ENCODE data around the gene ELP6.
"Not testable (repeated sequence)": the region's sequence is repeated elsewhere in the genome, so short reads cannot be mapped to it uniquely, and the experiment has no call there.

The ELP6 gene

DNA sequence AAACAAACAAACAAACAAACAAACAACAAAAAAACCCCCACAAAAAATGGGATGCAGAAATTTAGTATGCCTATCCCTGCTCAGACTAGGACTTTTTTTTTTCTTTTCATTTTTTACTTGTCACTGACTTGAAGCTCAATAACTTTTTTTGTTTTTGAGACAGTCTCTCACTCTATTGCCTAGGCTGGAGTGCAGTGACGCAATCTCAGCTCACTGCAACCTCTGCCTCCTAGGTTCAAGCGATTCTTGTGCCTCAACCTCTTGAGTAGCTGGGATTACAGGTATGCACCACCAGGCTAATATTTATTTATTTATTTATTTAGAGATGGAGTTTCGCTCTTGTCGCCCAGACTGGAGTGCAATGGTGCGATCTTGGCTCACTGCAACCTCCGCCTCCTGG is 8.2 kb downstream of the ELP6 start:
- DNase-seq, result not testable (repeated sequence)

GRCh38 chr3:47504113-47504512 is 9.4 kb downstream of the ELP6 start:
- no peak for DNase-seq

GRCh38 chr3:47503033-47503432 is 10.5 kb downstream of the ELP6 start:
- DNase-seq, result no peak

- DNase-seq, result no peak
These were observed 16.6 kb downstream of the ELP6 start for GRCh38 chr3:47496892-47497291.

- DNase-seq, result no peak
These were observed 17.6 kb downstream of the ELP6 start for GRCh38 chr3:47495886-47496285.

DNA sequence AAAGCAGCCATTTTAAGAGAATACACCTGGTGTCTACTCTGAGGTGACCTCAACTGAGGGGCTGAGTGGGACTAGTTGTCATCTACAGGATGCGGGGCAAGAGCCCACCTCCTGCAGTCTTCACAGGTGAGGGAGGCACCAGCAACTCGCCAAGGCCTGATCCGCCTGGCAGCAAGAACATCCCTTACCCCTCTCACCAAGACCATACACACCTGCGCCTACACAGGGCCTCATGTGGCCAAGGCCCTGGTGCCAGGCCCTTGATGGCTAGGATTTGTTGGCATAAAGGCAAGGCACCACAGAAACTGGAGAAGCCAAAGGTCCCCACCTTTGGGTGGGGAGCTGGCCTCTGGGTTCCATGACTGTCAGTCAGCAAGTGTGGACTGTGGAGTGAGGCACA is 18.4 kb downstream of the ELP6 start:
- no peak for DNase-seq

DNA sequence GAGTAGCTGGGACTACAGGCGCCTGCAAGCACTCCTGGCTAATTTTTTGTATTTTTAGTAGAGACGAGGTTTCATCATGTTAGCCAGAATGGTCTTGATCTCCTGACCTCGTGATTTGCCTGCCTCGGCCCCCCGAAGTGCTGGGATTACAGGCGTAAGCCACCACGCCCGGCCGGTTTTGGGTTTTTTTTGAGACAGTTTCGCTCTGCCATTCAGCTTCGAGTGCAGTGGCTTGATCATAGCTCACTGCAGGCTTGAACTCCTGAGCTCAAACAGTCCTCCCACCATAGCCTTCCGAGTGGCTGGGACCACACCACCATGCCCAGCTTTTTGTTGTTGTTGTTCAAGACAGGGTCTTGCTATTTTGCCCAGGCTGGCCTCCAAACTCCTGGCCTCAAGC is 21.7 kb downstream of the ELP6 start:
- no peak for DNase-seq

- DNase-seq, result no peak
These were observed 22.3 kb downstream of the ELP6 start for GRCh38 chr3:47491186-47491585.

DNA sequence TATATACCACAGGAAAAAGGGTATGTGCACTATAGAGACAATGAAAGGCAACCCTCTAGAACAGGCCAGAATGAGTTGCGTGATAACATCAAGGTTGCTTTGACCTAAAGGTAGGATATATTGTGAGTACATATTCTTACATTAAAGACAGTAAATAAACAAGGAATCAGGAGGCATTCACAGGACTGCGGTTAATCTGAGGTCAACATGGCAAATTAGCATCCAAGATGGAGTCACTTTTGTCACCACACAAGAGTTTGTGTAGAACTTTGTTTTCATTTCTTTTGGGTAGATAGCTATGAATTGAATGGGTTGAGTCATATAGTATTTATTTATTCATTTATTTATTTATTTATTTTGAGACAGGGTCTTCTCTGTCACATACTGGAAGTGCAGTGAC is 26.2 kb downstream of the ELP6 start:
- DNase-seq, result no peak

DNA sequence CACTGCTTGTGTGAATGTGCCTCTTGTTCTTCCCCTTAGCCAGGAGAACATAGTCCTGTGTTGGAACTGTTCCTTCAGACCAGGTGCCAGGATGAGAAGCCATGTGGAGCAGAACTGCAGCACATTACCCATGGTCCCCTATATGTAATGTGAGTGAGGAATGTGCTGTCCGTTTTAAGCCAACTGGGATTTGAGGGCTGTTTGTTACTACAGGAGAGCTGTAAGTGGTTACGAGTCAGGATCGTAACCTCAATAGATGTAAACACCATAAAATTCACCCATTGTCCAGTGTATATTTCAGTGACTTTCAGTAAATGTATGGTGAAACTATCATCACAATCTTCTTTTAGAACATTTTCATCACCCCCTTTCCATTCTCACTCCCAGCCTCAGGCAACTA is 27.7 kb downstream of the ELP6 start:
- DNase-seq, result no peak

- no peak for DNase-seq
These were observed 31.1 kb downstream of the ELP6 start for GRCh38 chr3:47482366-47482765.

DNA sequence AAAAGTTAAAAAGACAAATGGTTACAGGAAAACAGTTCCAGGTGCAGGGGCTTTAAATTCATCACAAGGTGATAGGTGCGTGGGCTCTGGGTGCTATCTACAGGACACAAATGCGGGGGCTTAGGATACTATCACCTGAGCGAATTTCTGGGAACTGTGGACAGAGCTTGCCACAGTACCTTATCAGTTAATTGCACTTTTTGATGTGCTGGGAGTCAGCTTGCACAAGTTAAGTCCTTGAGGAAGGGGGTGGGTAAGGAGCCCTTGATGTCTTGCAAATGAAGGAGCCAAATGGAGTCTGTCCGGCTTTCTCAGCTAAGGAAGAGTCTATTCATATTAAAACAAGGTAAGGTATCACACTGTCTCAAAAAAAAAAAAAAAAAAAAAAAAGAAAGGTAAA is 31.7 kb downstream of the ELP6 start:
- DNase-seq, result not testable (repeated sequence)

- DNase-seq, result not testable (repeated sequence)
These were observed 33.2 kb downstream of the ELP6 start for GRCh38 chr3:47480267-47480666.

DNA sequence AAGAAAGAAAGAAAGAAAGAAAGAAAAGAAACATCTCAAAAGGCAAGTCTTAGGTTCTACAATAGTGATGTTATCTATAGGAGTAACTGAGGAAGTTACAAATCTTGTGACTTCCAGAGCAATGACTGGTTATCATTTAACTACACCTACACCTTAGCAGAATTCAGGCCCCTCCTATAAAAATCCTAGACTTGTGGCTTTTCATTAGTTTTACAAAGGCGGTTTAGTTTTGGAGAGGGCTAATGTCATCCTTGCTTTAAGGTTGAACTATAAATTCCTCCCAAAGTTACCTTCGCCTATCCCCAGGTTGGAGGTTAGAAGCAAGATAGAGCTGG is 33.7 kb downstream of the ELP6 start:
- no peak for DNase-seq

DNA sequence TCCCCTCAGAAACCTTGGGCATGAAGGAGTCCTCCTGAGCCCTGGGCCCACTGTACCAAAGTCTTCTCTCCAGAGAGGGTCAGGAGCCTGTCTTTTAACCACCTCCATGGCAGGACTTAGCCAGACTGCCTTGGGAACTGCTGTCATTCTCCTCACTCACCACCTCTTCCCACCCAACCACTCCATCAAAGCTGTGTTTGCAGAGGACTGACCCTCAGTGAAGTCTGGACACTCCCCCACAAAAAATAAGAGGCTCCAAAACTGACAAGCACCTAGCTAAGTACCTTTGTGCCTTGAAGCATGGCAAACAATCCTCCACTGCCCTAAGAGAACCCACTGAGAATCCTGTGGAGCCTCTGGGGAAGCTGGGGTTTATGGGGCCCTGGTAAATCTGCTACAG is 35.5 kb downstream of the ELP6 start:
- DNase-seq, result no peak

DNA sequence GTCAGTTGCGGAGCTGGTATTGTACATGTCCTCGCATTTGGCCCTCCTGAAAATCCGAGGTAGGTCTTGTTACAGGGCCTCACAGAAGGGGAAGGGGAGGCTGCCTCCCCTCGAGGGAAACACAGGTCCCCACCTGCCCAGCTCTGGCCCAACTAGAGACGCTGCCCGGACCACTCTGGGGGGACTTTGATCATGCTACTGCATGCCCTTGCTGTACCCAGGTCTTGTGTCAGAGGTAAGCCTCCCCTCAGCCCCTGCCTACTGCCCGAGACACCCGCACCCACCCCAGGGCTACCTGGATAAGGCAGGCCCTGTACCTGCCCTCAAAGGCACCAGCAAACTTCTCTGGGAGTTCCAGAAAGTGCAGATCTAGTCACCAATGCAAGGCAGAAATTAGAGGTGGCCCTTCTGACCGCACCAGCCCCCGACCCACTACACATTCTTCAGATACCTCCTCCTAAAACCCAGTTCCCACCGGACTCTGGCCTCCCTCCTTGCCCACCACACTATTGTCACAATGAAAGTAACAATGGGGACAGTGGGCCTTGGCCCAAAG is 36.8 kb downstream of the ELP6 start:
- DNase-seq, result no peak

- DNase-seq, result no peak
These were observed 37.2 kb downstream of the ELP6 start for GRCh38 chr3:47476330-47476626.

DNA sequence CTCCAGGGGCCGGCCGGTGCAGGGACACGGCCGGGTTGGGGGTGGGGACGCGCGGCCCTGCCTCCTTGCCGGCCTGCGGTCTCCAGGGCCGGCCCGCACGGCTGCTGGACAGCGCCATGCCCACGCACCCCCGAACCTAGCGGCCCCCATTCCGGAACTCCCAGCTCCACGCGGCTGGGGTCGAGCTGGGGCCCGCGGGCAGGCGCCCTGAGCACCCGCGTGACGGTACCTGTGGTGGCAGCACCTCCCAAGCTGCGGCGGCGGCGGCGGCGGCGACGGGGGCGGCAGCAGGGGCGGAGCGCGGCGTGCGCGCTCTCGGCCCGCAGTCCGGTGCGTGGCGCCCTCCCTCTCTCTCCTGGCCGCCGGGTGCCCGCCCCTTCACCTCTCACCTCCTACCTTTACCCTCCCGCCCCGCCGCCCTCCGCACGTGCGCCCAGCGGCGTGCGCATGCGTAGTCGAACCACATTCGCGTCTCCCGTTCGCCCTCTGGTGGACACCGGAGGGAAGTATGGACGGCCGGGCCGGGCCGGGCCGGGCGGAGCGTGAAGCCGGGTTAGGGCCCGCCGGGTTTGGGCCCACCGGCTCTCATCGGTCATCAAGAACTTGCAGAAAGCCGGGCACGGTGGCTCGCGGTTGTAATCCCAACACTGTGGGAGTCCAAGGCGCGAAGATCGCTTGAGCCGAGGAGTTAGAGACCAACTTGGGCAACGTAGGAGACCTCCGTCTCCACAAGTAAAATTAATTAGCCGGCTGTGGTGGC is 37.8 kb downstream of the ELP6 start, which contains the start of gene SCAP:
TSS of gene SCAP (minus strand) at position 372 of the 760 bp plus-strand sequence. CDS start 32,948 bp downstream, outside the sequence.
- peak; percentile 68 for DNase-seq

DNA sequence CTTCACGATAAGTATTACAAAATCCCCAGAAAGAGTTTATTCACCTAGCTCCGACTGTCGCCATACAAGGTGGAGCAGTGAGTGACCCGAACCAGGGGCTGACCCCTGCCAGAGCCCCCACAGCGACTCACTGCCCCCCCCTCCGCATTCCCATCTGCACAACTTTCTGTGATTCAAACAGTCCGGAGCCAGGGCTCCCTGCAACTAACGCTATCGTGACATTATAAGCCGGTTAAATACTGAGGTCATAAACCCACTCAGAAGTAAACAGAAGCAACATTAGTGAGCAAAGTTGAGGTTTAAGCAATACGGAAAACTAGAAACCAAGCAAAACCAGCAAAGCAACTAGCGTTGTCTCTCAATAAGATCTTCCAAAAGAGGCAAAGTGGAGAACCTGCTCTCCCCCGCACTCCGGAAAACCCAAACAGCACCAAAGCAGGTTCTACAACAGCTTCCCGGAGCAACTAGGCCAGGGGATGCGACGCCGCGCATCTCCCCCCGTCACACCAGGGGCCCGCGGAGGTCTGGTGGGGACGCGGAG is 38.4 kb downstream of the ELP6 start:
- no peak for DNase-seq

GRCh38 chr3:47473391-47473790 is 40.1 kb downstream of the ELP6 start:
- DNase-seq, result no peak

GRCh38 chr3:47469616-47470015 is 43.9 kb downstream of the ELP6 start:
- no peak for DNase-seq

DNA sequence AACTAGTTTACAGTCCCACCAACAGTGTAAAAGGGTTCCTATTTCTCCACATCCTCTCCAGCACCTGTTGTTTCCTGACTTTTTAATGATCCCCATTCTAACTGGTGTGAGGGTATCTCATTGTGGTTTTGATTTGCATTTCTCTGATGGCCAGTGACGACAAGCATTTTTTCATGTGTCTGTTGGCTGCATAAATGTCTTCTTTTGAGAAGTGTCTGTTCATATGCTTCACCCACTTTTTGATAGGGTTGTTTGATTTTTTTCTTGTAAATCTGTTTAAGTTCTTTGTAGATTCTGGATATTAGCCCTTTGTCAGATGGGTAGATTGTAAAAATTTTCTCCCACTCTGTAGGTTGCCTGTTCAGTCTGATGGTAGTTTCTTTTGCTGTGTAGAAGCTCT is 45.2 kb downstream of the ELP6 start:
- DNase-seq, result not testable (repeated sequence)

DNA sequence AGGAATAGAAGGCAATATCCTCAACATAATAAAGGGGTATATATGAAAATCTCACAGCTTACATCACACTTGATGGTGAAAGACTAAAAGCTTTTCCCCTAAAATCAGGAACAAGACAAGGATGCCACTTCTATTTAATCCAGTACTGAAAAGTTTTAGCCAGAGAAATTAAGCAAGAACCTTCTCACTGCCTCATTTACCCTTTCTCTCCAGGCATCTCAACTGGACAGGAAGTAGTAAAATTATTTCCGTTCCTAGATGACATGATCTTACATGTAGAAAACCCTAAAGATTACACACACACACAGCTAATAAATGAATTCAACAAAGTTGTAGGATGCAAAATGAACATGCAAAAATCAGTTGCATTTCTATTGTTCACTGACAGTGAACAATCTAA is 48.9 kb downstream of the ELP6 start:
- DNase-seq, result no peak

GRCh38 chr3:47459534-47460085 is 53.9 kb downstream of the ELP6 start:
- not testable (repeated sequence) for DNase-seq

DNA sequence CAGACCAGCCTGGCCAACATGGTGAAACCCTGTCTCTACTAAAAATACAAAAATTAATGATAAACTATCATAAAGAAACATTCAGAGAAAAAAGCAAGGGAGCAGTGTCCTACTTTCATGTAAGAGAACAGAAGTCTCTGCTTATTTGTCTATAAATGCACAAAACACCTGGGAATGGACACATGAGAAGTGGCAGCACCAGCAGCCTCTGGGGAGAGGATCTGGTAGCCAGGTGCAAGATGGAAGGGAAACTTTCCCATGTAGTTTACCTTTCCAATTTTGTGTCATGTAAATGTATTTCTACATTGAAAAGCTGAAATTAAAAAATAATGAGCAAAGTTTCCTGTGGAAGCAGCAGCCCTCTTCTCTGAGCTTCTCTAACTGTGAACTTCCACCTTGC is 56.5 kb downstream of the ELP6 start:
- no peak for DNase-seq

Data from NCI-H1092 treated with DMSO at 0.1 percent for 48 hours (cell line).